AG04450 (cell line): ENCODE results near the gene CDC42BPB. TPM values are rescaled to one million over a fixed set of nuclear protein-coding genes. Genes with fewer than 3 reads are reported as not detected.

Experiments used
- CTCF ChIA-PET: fragments of 300-600, 350-600 bp; formaldehyde crosslinking; extraction: SDS; loops from one replicate; lab custom pipeline; 2022; ENCODE audit warnings: antibody characterized with exemption, inconsistent platforms; lab: Charles Lee
- POLR2A ChIA-PET: fragments of 350-600 bp; formaldehyde crosslinking; extraction: SDS; loops from one replicate; lab custom pipeline; 2021; ENCODE audit warnings: antibody characterized with exemption, inconsistent platforms; lab: Yijun Ruan, JAX
- DNase-seq: peaks from one replicate; pipeline ENCODE4 v3.0.0-alpha.2; 2011; ENCODE audit warnings: low read depth, low spot score
- H3K27ac ChIP-seq: one replicate; pipeline ENCODE4 v1.5.1; 2012; ENCODE audit warnings: low read depth, low read length, control low read depth
- H3K27me3 ChIP-seq: one replicate; pipeline ENCODE4 v1.6.0; 2012; ENCODE audit warnings: low read length; ENCODE audit not compliant: control insufficient read depth, insufficient read depth
- H3K4me3 ChIP-seq: 2 replicates; pipeline ENCODE4 v1.5.1; 2011; ENCODE audit warnings: mild to moderate bottlenecking, low read depth, low read length, control low read depth
- H3K9me3 ChIP-seq: 2 replicates; pipeline ENCODE4 v1.5.1; 2012; ENCODE audit warnings: low read length; ENCODE audit not compliant: control insufficient read depth, insufficient read depth
- CTCF ChIP-seq: IDR thresholded peaks from 2 replicates; pipeline ENCODE4 v1.5.1; 2011; ENCODE audit warnings: low read depth, low read length, control low read depth, inconsistent platforms
- polyA plus RNA-seq: library from polyadenylated mRNA; depleted of rRNA; stranded (reverse); fragments of >200 nt; gene quantifications from 2 replicates; pipeline ENCODE4 v1.2.3, GENCODE V29; 2011; rRNA removed

The CDC42BPB gene
- polyA plus RNA-seq, 1 experiment = 57.0 TPM

- TF ChIP-seq CTCF = no peak
- ChIA-PET POLR2A (no interaction called here), CTCF (no interaction called here)
- Histone ChIP-seq H3K27me3 (no peaks in the 10 kb centered on the region), H3K4me3 (no peak overlapping the region), H3K9me3 (no peaks in the 10 kb centered on the region), H3K27ac (no peak overlapping the region)
- DNase-seq = no peak
Observed at GRCh38 chr14:102883089-102883541, 174.2 kb downstream of the CDC42BPB start.

Other genes with a start within 250 kb of the CDC42BPB start
- 0.06 TPM in 2 replicates for gene AMN, start 134.9 kb downstream of the CDC42BPB start, polyA plus RNA-seq
- gene LBHD2, start 26.7 kb upstream of the CDC42BPB start, polyA plus RNA-seq = not detected in 2 replicates
- gene EXOC3L4, start 37.2 kb upstream of the CDC42BPB start, polyA plus RNA-seq = not detected in 2 replicates
- gene TNFAIP2, start 65.9 kb upstream of the CDC42BPB start, polyA plus RNA-seq = 15.3 and 20.2 TPM in 2 replicates